ENCODE results near the gene TBX2.

The TBX2 gene

GRCh38 chr17:61450641-61451537 lies 51.2 kb downstream of the TBX2 start:
- in situ Hi-C loops (cut with MboI; ENCODE audit: low sequenced_read_pairs), result loop anchor here (25.0 kb wide), 1 partner anchor 111 kb away; no protein-coding TSS in a partner anchor

- in situ Hi-C loops (cut with MboI; ENCODE audit: low sequenced_read_pairs), result loop anchor here (25.0 kb wide), 1 partner anchor 111 kb away; no protein-coding TSS in a partner anchor
These were observed 52.1 kb downstream of the TBX2 start for GRCh38 chr17:61451538-61452300.

GRCh38 chr17:61452301-61453290 lies 53.0 kb downstream of the TBX2 start, which contains the start of gene TBX4:
Gene TBX4, plus strand, starts transcription at chr17:61452422. Its CDS starts 4,069 bp downstream, at chr17:61456491.
- in situ Hi-C loops (cut with MboI; ENCODE audit: low sequenced_read_pairs), result loop anchor here (25.0 kb wide), 1 partner anchor 110 kb away; no protein-coding TSS in a partner anchor

GRCh38 chr17:61453566-61454380 lies 54.1 kb downstream of the TBX2 start:
- in situ Hi-C loops (cut with MboI; ENCODE audit: low sequenced_read_pairs), result loop anchor here (25.0 kb wide), 1 partner anchor 109 kb away; no protein-coding TSS in a partner anchor

- in situ Hi-C loops (cut with MboI; ENCODE audit: low sequenced_read_pairs), result loop anchor here (25.0 kb wide), 1 partner anchor 108 kb away; no protein-coding TSS in a partner anchor
These were observed 55.0 kb downstream of the TBX2 start for GRCh38 chr17:61454381-61455323.

- in situ Hi-C loops (cut with MboI; ENCODE audit: low sequenced_read_pairs), result loop anchor here (25.0 kb wide), 1 partner anchor 107 kb away; no protein-coding TSS in a partner anchor
These were observed 55.8 kb downstream of the TBX2 start for GRCh38 chr17:61455324-61456060.

- in situ Hi-C loops (cut with MboI; ENCODE audit: low sequenced_read_pairs), result loop anchor here (25.0 kb wide), 1 partner anchor 106 kb away; no protein-coding TSS in a partner anchor
These were observed 56.5 kb downstream of the TBX2 start for GRCh38 chr17:61456061-61456681.

GRCh38 chr17:61456688-61457225 lies 57.1 kb downstream of the TBX2 start:
- in situ Hi-C loops (cut with MboI; ENCODE audit: low sequenced_read_pairs), result loop anchor here (25.0 kb wide), 1 partner anchor 106 kb away; no protein-coding TSS in a partner anchor

GRCh38 chr17:61457226-61457983 lies 57.8 kb downstream of the TBX2 start:
- in situ Hi-C loops (cut with MboI; ENCODE audit: low sequenced_read_pairs), result loop anchor here (25.0 kb wide), 1 partner anchor 105 kb away; no protein-coding TSS in a partner anchor

GRCh38 chr17:61458000-61458399 lies 58.4 kb downstream of the TBX2 start:
- in situ Hi-C loops (cut with MboI; ENCODE audit: low sequenced_read_pairs), result loop anchor here (25.0 kb wide), 1 partner anchor 104 kb away; no protein-coding TSS in a partner anchor

GRCh38 chr17:61458421-61459141 lies 58.9 kb downstream of the TBX2 start:
- in situ Hi-C loops (cut with MboI; ENCODE audit: low sequenced_read_pairs), result loop anchor here (25.0 kb wide), 1 partner anchor 104 kb away; no protein-coding TSS in a partner anchor
